DOHH2 (cell line): ENCODE data around the gene FGF3.

ENCODE experiments used
- H3F3A ChIP-seq: fragments of 200-600 bp; sonication (generic), shearing (Covaris generic); 2 replicates; pipeline ENCODE4 v1.6.0; 2016; ENCODE audit warnings: antibody characterized with exemption, mild to moderate bottlenecking; ENCODE audit not compliant: control insufficient read depth, insufficient read depth
- H3K27ac ChIP-seq: fragments of 200-600 bp; sonication (generic); 2 replicates; pipeline ENCODE4 v1.5.1; 2014; ENCODE audit warnings: low read depth, mild to moderate bottlenecking, low read length, moderate library complexity
- H3K27me3 ChIP-seq: fragments of 200-600 bp; sonication (generic); 2 replicates; pipeline ENCODE4 v1.6.1; 2014; ENCODE audit warnings: mild to moderate bottlenecking, low read length, mixed read lengths; ENCODE audit not compliant: control insufficient read depth
- H3K36me3 ChIP-seq: fragments of 200-600 bp; sonication (generic); 2 replicates; pipeline ENCODE4 v1.6.1; 2014; ENCODE audit warnings: mild to moderate bottlenecking, low read length, moderate library complexity, mixed read lengths; ENCODE audit not compliant: control insufficient read depth
- H3K4me1 ChIP-seq: fragments of 200-600 bp; sonication (generic); 2 replicates; pipeline ENCODE4 v1.6.1; 2014; ENCODE audit warnings: mild to moderate bottlenecking, low read length, mixed read lengths; ENCODE audit not compliant: control insufficient read depth
- H3K4me2 ChIP-seq: fragments of 200-600 bp; sonication (generic); 2 replicates; pipeline ENCODE4 v1.6.0; 2014; ENCODE audit warnings: mild to moderate bottlenecking, low read length, moderate library complexity
- H3K4me3 ChIP-seq: fragments of 200-600 bp; sonication (generic); 2 replicates; pipeline ENCODE4 v1.5.1; 2014; ENCODE audit warnings: mild to moderate bottlenecking, low read length, mixed read lengths
- H3K79me2 ChIP-seq: fragments of 200-600 bp; sonication (generic); 2 replicates; pipeline ENCODE4 v1.6.1; 2014; ENCODE audit warnings: mild to moderate bottlenecking, low read length, mixed read lengths; ENCODE audit not compliant: control insufficient read depth
- H3K9me2 ChIP-seq: fragments of 200-600 bp; sonication (generic); replicated peaks from 2 replicates; pipeline ENCODE4 v1.6.1; 2014; ENCODE audit warnings: mild to moderate bottlenecking, low read length, mixed read lengths; ENCODE audit not compliant: control insufficient read depth
- H3K9me3 ChIP-seq: fragments of 200-600 bp; sonication (generic); 2 replicates; pipeline ENCODE4 v1.6.1; 2014; ENCODE audit warnings: antibody characterized with exemption, low read length, mixed read lengths; ENCODE audit not compliant: control insufficient read depth, insufficient read depth
- H4K20me1 ChIP-seq: fragments of 200-600 bp; sonication (generic); 2 replicates; pipeline ENCODE4 v1.6.0; 2014; ENCODE audit warnings: low read depth, mild to moderate bottlenecking, antibody characterized with exemption, low read length, moderate library complexity; ENCODE audit not compliant: control insufficient read depth, insufficient read depth
- CTCF ChIP-seq: fragments of 200-600 bp; sonication (generic); IDR thresholded peaks from one replicate; pipeline ENCODE4 v1.5.1; 2014; ENCODE audit warnings: antibody characterized with exemption, mild to moderate bottlenecking, low read depth, low read length; ENCODE audit not compliant: poor library complexity, severe bottlenecking
- EZH2phosphoT487 ChIP-seq: fragments of 200-600 bp; sonication (generic); IDR thresholded peaks from 2 replicates; pipeline ENCODE4 v1.6.1; 2017; ENCODE audit warnings: borderline replicate concordance, mild to moderate bottlenecking, antibody characterized with exemption, low read length, moderate library complexity, mixed read lengths

Gene FGF3

DNA sequence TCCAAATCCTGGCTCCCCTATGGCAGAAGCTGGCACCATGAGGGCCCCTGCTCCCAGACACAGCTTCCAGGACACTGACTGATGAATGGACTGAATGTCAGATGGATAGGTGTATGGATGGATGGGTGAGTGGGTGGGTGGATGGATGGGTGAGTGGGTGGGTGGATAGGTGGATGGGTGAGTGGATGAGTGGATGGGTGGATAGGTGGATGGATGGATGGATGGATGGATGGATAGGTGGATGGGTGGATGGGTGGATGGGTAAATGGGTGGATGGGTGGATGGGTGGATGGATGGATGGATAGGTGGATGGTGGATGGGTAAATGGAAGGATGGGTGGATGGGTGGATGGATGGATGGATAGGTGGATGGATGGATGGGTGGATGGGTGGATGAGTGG lies 4.3 kb downstream of the FGF3 start:
- Histone ChIP-seq H3K9me2 (no peaks in the 10 kb centered on the region), H3K9me3 (no peaks in the 10 kb centered on the region), H3K79me2 (no peaks in the 10 kb centered on the region), H3K36me3 (no peaks in the 10 kb centered on the region), H4K20me1 (no peaks in the 10 kb centered on the region), H3K27me3 (no peaks in the 10 kb centered on the region), H3F3A (no peaks in the 10 kb centered on the region), H3K4me3 (no peak overlapping the region), H3K27ac (no peak overlapping the region), H3K4me2 (no peak overlapping the region), H3K4me1 (no peaks in the 10 kb centered on the region)
- TF ChIP-seq CTCF = no peak
- no peak for TF ChIP-seq EZH2phosphoT487

DNA sequence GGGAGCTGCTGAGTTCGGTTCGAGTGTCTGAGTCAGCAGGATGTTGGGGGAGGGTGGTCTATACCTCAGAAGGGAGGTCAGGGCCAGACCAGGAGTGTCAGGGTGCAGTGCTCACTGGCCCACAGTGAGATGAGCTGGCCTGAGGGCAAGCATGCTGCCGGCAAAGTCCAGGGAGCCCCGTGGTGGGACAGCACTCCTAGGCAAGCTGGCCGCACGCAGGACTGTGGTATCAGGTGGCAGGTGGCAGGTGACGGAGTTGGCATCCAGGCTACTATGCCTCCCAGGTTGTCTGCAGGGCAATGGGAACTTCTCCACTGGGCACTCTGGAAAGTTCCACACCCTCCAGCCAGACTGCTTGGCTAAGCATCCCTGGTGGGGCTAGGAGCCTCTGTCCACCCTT lies 4.8 kb downstream of the FGF3 start:
- Histone ChIP-seq H3K27ac (no peak overlapping the region), H3K4me1 (no peaks in the 10 kb centered on the region), H3K27me3 (no peaks in the 10 kb centered on the region), H3K9me2 (no peaks in the 10 kb centered on the region), H4K20me1 (no peaks in the 10 kb centered on the region), H3K79me2 (no peaks in the 10 kb centered on the region), H3K4me3 (no peak overlapping the region), H3F3A (no peaks in the 10 kb centered on the region), H3K36me3 (no peaks in the 10 kb centered on the region), H3K4me2 (no peak overlapping the region), H3K9me3 (no peaks in the 10 kb centered on the region)
- TF ChIP-seq EZH2phosphoT487 (no peak), CTCF (no peak)

- no peak overlapping the region for H3K27ac ChIP-seq
- H3K27me3 ChIP-seq = no peaks in the 10 kb centered on the region
- no peak for TF ChIP-seq CTCF
- no peak for TF ChIP-seq EZH2phosphoT487
- no peaks in the 10 kb centered on the region for H3K36me3 ChIP-seq
- H3K79me2 ChIP-seq = no peaks in the 10 kb centered on the region
- no peak overlapping the region for H3K4me3 ChIP-seq
- no peaks in the 10 kb centered on the region for H3K4me1 ChIP-seq
- no peaks in the 10 kb centered on the region for H3F3A ChIP-seq
- no peak overlapping the region for H3K4me2 ChIP-seq
- H4K20me1 ChIP-seq = no peaks in the 10 kb centered on the region
- no peaks in the 10 kb centered on the region for H3K9me3 ChIP-seq
- H3K9me2 ChIP-seq = no peaks in the 10 kb centered on the region
Observed at GRCh38 chr11:69813839-69814238, 5.4 kb downstream of the FGF3 start.

GRCh38 chr11:69812946-69813345 lies 6.3 kb downstream of the FGF3 start:
- Histone ChIP-seq H3K9me3 (no peaks in the 10 kb centered on the region), H3K27ac (no peak overlapping the region), H3K27me3 (no peaks in the 10 kb centered on the region), H3K9me2 (no peaks in the 10 kb centered on the region), H3K4me3 (no peak overlapping the region), H3K4me2 (no peak overlapping the region), H3F3A (no peaks in the 10 kb centered on the region), H3K36me3 (no peaks in the 10 kb centered on the region), H4K20me1 (no peaks in the 10 kb centered on the region), H3K4me1 (no peaks in the 10 kb centered on the region), H3K79me2 (no peaks in the 10 kb centered on the region)
- TF ChIP-seq EZH2phosphoT487 (no peak), CTCF (no peak)
